ENCODE measurements around the gene RAB1B.

DNA sequence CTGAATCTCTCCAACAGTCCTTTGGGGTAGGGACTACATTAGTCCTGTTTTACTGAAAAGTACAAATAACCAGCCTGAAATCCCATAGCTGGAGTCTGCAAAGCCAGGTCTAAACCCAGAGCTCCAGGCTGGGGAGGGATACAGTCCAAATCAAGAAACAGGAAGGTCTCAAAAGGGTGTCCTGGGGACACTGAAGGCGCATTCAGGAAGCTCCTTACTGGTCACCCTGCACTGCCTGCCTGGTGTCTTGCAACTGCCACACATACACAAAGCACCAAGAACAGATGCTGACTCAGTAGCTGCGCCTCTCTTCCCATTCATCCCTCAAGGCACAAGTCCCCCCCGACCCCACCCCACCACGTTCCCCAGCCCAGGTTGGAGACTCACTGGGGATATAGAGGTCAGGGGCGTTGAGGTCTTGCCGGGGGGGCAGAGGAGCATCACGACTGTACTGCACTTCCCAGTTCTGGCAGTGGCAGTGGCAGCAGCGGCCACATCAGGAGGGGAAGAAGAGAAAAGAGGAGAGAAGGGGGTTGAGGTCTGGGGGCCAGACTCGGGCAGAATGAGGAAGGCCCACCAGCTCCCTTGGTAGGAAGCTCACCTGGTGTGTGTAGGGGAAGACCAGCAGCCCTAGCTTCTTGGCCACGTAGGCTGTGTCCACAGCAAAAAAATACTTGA lies 18.9 kb downstream of the RAB1B start:
- TF ChIP-seq, protein P1, sequence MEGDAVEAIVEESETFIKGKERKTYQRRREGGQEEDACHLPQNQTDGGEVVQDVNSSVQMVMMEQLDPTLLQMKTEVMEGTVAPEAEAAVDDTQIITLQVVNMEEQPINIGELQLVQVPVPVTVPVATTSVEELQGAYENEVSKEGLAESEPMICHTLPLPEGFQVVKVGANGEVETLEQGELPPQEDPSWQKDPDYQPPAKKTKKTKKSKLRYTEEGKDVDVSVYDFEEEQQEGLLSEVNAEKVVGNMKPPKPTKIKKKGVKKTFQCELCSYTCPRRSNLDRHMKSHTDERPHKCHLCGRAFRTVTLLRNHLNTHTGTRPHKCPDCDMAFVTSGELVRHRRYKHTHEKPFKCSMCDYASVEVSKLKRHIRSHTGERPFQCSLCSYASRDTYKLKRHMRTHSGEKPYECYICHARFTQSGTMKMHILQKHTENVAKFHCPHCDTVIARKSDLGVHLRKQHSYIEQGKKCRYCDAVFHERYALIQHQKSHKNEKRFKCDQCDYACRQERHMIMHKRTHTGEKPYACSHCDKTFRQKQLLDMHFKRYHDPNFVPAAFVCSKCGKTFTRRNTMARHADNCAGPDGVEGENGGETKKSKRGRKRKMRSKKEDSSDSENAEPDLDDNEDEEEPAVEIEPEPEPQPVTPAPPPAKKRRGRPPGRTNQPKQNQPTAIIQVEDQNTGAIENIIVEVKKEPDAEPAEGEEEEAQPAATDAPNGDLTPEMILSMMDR (conservative IDR thresholded peaks at IDR 0.05) = no peak
- no peak for TF ChIP-seq ZFX (IDR thresholded peaks at IDR 0.05)
